IPS DF 19.7 (cell line): ENCODE results near the gene HTD2.
"Not testable (repeated sequence)": the region's sequence is repeated elsewhere in the genome, so short reads cannot be mapped to it uniquely, and the experiment has no call there.

Experiments
- DNase-seq: peaks from one replicate; pipeline ENCODE4 v3.0.0-alpha.2; 2013; ENCODE audit warnings: low read depth, low spot score

HTD2 gene

DNA sequence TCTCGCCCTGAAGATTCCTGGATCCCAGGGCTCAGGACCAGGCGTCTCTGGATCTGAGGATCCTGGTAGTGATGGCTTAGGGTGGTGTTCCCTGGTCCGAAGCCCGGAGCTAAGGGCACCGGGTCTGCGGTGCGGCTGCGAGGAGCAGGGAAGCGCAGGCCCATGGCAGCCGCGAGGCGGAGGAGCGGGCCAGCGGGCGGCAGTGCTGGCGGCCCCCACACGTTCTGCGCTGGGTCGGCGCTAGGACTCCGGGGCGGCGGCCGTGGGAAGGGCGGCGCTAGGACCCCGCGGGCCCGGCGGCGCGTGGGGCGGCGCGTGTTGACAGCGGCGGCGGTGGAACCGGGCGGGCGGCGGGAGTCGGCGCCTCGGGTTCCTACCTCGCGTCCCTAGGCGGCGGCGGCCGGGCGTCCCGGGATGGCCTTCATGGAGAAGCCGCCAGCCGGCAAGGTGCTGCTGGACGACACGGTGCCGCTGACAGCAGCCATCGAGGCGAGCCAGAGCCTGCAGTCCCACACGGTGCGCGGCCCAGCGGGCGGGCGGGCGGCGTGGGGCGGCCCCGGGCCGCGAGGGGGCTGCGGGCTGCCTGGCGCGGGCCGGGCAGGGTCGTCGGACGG, 26.4 kb downstream of the HTD2 start, which contains the start of gene PXK:
Gene PXK (plus strand): TSS at position 318 of the 614 bp plus-strand sequence. CDS start 97 bp downstream, at position 415.
- DNase-seq = no peak

DNA sequence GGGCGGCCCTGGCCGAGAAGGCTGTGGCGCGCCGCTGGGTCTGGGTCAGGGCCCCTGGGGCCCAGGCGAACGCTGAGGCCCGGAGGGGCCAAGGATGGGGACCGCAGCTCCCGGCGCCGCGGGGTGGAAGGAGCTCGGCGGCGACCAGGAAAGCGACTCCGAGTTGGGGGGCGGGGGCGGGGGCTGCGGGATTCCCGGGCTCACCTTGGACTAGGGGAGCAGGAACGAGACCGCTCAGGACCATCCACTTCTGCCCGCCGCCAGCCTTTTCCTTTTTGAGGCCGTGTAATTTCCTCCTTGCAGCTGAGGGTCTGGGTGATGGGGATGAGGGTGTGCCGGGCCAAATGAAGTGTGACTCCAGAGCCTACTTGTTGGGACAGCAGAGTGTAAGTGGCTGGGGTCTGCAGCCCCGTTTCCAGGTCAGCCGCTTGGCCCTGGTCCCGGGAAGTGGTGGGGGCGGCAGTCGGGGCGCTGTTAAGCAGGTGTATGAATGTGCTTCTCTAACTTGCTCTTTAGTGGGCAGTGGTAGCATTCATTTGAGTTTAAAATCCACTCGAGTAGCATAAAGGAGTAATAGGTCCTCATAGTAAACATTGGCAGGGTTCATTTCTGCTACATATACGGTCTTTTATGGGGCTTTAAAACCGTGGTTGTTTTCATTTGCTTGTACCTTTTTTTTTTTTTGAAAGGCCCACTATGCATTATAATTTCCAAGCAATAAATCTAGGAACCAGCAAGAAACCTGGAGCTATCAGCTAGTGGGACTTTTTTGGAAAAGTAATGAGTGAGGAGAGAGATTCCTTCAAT, 27.1 kb downstream of the HTD2 start:
- no peak for DNase-seq

DNA sequence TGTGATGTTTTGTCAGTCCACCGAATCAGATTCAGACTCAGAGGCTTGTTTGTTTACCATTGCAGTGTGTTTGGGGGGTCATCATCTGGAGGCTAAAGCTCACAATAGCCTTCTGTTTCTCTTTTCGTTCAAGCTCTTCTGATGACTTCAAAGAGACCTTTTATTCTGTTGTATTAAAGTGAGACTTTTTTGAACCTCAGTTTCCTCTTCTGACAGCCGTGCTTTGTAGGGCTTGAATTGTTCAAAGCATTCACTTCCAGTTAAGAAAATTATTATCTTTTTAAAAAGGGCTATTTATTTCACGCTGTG, 27.6 kb downstream of the HTD2 start:
- DNase-seq = no peak

DNA sequence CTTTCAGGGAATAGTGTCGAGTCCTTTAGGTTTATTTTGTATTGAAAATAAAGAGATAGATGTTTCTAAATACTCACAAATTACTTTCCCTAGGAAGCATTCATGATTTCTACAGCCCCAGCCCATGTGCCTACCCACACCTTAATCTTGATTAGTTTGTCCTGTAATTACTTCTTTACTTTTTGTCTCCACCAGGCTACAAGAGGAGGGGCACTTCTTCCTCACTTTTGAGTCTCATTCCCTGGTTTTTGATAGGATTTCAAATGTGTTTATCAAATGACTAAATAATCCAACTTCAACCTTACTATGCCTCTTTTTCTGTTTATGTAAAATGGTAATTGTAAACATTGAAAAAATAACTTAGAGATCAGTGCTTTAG, 28.2 kb downstream of the HTD2 start:
- DNase-seq = no peak

DNA sequence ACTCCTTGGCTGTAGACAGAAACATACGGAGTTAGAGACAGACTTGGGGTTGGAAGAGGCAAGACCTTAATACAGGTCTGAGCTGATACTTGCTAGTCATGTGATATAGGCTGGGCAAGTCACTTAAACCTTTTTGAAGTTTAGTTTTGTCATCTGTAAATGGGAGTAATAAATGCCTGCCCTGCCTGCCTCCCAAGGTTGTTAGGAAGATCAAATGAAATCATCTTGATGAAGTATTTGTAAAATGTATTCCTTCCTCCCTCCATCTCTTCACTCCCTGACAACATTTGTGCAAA, 29.3 kb downstream of the HTD2 start:
- no peak for DNase-seq

DNA sequence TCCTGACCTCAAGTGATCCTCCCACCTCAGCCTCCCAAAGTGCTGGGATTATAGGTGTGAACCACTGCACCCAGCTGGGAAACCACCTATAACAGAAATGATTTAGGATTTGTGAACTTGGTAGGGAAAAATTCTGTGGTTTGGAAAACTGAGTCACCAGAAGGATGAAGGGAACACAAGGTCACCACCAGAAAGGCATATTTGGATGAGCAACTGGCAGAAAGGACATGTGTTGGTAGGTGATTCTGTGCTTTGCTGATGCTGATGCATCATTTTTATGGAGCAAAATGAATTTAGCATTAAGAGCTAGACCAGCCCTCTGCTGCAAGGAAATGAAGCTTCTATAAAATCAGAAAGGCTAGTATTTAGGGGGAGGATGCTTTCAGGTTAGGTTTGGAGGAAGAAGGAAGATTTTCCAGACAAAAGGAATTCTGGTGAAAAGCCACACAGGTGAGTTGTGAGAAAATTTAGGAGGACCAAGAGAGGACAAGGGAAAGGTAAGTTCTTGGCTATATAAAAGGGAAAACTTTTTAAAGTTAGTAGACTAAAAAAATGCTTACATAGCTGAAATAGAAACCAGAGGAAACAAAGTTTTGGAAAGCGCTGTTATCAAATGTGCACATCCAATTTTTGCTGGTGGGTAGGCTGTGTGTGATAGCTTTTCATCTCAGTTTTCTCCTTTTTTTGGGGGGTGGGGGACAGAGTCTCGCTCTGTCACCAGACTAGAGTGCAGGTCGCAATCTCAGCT, 30.0 kb downstream of the HTD2 start:
- no peak for DNase-seq

DNA sequence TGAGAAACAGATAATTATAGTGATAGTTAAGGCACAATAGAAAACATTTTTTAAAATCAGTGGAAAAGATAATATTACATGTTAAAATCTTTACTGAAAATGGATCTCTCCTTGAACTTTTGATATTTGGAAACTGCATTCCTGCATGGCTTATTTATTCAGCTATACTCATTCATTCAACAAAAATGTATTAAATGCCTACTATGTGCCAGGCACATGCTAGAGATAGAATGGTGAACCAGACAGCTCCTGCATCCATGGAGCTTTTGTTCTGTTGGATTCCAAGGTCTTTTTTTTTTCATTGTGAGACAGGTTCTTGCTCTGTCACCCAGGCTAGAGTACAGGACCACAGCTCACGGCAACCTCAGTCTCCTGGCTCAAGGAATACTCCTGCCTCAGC, 30.9 kb downstream of the HTD2 start:
- DNase-seq = no peak

DNA sequence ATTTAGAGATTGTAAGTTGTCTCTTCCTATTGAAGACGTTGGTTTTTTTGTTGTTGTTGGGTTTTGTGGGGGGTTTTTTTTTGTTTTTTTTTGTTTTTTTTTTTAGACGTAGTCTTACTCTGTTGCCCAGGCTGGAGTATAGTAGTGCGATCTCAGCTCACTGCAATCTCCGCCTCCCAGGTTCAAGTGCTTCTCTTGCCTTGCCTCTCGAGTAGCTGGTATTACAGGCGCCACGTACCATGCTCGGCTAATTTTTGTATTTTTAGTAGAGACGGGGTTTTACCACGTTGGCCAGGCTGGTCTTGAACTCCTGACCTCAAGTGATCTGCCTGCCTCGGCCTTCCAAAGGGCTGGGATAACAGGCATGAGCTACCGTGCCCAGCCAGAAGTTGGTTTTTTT, 32.8 kb downstream of the HTD2 start:
- DNase-seq = not testable (repeated sequence)

DNA sequence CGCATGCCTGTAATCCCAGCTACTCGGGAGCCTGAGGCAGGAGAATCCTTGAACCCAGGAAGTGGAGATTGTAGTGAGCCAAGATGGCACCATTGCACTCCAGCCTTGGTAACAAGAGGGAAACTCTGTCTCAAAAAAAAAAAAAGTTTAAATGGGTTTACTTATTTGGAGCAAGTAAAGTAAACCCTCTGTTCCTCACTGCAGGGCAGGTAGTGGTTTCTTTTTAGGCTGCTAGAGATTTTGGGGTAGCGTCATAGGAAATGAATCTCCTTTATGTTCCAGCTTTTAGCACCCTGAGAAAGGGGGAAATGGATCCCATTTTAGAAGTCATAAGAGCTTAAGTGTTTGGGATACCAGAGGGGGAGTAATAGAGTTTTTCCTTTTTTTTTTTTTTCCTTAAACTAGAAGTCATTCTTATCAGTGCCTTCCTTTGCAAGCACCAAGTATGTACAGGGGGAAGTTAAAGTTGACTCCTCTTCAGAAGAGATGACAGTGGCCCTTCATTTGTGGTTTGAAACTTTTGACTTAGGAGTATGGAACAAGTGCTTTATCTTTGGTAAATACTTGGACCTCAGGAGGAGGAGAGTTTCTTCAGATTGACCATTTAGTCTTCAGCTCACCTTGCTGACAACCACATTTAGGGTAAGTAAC, 34.4 kb downstream of the HTD2 start:
- DNase-seq = no peak

DNA sequence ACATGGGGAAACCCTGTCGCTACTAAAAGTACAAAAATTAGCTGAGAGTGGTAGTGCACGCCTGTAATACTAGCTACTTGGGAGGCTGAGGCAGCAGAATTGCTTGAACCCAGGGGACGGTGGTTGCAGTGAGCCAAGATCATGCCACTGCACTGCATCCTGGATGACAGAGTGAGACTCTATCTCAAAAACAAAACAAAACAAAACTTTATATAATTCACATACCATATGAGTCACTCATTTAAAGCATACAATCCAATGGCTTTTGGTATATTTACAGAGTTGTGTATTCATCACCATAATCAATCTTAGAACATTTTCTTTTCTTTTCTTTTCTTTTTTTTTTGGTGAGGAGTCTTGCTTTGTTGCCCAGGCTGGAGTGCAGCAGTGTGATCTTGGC, 35.1 kb downstream of the HTD2 start:
- DNase-seq = no peak

DNA sequence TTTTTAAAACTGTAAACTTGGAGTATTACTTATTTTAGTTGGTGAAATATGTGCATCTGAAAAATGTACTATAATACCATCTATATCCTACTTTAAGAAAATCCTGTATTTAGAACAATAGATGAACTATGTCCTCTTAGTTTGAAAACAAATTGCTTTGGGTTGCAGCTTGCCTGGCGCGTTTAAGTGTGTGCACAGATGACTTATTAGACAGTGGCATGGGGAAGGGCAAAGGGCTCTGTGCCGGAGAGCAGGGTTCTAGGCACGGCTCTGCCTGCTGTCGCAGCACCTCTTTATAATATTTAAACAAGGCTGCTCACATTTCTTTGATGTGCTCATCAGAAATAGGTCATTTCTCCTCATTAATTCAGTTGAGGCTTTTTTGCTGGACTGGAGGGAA, 36.4 kb downstream of the HTD2 start:
- DNase-seq = no peak

DNA sequence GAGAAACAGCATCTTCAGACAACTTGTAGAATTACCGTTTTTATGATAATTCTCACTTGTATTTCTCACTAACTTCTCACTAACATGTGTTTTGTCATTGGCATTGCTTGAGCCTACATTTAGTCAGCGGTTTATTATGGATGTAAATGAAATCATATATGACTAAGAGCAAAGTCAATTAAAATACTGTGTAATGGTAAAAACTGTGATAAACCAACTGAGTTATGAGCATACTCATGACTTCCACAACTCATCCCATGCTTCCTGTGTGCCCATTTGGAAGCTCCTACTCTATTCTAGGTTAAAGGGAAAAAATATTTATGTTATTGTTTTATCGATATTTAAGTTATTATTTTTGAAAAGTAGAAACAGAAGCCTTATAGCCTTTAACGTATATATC, 39.1 kb downstream of the HTD2 start:
- DNase-seq = no peak

DNA sequence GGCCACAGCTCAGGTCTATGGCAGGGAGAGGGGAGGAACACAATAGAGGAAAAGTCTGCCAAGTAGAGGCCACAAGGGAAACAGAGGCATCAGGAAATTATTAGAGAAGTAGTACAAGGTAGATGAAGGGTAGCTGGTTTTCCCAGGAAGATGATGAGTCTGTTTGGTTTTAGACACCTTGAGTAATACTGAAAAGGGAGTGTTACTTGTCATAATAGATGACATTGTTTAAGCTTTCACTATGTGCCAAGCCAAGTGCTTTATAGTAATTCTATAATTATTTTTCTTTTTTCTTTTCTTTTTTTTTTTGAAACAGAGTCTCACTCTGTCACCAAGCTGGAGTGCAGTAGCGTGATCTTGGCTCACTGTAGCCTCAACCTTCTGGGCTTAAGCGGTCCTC, 40.0 kb downstream of the HTD2 start:
- DNase-seq = no peak

DNA sequence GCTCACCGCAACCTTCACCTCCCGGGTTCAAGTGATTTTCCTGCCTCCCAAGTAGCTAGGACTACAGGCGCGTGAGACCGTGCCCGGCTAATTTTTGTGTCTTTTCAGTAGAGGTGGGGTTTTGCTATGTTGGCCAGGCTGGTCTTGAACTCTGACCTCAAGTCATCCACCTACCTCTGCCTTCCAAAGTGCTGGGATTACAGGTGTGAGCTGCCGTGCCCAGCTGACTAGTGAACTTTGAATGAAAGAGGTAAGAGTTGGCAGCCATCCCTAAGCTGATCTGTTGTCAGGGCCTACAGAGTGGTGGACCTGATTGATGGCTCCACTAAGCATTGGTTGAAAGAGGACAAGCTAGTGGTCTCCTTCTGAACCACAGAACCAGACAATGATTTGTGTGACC, 41.7 kb downstream of the HTD2 start:
- no peak for DNase-seq

DNA sequence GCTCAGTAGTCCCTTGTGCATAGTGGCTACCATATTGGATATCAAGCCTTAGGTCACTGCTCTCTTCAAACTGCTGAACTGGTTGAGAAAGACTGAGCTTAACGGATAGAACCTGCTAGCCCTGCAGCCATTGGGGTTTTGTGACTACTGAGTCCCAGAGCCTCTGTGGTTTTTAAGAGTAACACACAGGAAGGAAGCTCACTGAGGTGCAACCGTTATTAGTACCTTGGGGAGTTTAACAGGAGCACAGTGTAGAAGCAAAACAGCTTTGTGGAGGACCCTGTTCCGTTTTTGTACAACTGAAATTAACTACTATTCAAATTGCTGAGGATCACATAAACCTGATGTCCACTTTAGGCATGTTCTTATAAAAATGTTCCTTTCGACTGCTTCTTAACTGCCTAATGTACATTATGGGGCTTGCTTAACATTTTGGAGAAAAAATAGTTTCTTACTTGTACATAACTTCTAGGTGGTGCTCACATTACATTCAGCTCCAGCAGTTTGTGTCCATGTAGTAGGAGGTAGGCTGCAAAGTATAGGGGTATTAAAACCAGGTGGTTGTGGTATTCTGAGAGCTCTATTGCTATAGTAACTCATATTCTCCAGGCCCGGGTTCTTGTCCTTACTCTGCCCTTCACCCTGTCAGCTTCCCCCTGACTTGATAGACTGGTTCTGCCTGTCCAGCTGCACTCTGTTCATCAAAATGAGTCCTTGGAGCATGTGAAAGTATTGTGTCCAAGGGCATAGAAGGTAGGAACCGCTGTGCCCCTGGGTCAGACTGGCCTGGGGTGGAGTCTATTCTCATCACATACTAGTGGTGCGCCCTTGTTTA, 43.7 kb downstream of the HTD2 start:
- no peak for DNase-seq

DNA sequence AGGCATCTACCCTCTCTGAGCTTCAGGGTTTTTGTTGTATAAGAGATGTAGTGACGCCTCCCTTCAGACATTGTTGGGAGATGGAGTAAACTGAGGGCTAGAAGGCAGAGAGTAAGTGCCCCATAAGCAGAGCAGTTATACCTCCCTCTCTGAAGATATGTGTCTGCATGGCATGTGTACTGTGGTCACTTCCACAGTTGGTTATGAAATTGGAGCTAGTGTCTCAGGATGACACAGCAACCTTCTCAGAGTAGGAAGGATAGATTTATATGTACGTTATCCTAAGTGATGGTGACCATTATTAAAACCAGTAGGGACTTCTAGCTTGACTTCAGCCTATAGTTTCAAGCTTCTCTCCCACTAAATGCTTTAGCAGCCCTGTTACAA, 44.3 kb downstream of the HTD2 start:
- no peak for DNase-seq

DNA sequence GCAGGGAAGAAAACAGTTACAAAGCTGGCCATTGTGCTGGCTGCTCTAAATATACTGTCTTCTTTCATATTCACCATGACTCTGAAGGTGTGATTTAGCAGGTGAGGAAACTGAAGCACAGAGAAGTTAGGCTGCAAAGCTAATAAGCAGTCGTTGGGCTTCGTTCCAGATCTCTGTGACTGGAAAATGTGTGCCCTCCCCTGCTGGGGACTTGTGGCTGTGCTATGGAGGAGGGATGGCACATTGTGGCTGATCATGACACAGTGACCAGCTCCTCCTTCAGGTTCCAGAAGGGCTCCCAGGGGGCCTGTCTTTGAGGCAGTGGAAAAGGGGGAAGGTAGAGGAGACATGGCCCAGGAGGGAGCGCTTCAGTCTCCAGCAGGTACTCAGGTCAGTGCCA, 45.6 kb downstream of the HTD2 start:
- DNase-seq = no peak

DNA sequence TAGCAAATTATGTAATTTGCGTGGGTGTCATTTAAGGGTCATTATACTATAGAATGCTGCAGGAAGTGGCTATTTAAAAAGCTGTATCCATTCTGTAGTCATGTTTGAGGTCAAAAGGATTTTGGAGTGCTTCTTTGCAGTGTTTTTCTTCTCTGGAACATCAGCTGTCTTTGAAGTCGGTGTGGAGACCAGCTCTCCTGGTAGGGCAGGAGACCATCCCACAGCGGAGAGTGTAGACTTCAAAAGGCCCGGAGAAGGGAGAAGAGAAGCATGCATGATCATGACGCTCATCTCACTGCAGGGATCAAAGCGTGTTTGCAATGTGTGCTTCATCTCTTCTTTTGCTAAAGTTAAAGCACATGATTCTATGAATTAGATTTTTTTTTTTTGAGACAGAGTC, 46.3 kb downstream of the HTD2 start:
- DNase-seq = no peak

DNA sequence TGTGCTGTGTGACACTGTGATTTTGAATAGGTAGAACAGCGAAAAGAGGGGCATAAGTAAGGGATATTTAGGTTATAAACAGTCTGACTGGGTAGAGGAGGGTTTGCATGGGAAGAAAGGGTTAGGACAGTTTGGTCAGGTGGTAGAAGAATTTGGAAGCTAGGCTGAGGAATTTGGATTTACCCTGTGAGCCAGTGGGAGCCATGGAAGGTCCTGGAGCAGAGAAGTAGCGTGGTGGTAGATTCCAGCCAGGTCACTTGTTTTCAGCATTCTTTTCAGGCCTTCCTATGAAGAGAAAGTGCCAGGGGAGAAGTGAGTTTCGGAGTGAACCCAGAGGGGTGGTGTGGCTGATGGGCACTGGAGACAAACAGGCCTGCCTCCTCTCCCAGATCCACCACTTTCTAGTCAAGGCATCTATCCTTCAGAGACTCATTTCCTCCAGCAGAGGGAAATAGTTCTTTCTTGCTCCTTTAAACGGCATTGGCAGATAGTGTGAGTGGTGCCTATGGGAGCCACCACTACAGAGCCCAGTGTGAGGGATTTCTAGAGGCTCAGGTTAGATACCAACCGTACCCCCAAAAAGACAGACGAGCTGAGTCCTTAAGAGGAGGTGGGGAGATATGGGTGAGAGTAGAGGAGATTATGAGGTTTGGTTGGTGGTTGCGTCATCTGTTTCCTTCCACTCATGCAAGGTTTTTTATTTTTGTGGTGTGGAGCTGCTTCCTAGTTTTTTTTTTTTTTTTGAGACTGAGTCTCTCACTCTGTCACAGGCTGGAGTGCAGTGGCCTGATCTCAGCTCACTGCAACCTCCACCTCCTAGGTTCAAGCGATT, 47.6 kb downstream of the HTD2 start:
- DNase-seq = no peak

DNA sequence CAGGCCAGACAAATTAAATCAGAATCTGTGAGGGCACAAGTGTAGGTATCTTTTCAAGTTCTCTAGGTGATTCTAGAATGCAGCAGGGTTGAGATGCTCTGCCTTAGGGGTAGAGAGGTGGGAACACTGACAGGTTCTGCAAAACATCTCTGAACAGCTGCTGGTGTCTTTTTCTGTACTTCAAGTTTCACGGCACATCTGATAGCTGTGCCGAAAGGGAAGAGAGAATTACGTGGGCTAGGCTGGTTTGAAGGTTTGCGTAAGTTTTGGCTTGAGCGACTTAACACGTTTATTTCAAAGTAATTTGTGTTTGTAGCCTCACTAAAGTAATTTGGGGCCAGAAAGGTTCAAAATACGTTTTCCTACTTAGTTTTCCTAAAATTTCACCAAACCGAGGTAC, 48.9 kb downstream of the HTD2 start:
- no peak for DNase-seq

DNA sequence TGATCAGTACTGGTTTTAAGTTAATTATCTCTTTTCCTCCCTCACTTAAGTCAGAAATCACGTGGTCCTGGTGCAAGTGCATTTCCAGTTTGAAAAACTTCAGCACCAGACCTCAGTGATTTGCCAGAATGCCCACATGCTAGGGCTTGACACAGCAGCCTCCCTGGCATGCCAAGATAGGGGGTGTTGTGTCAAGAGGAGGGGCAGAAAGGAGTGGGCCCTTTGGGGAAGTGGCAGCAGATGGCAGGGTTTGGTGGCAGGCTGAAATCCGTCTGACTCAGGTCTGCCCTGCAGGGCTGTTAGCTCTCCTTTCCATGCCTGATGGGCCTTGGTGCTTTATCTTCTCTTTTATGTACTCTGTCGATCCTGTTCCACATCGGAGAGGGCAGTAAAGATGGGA, 49.7 kb downstream of the HTD2 start:
- DNase-seq = no peak
